Osteoblast (primary cell): Measurements from ENCODE around the gene CD226. TPM values are rescaled to one million over a fixed set of nuclear protein-coding genes. Genes with fewer than 3 reads are reported as not detected.
"Not testable (repeated sequence)": the region's sequence is repeated elsewhere in the genome, so short reads cannot be mapped to it uniquely, and the experiment has no call there.

ENCODE experiments used
- DNase-seq: peaks from one replicate; pipeline ENCODE4 v3.0.0; 2011; ENCODE audit warnings: low spot score, mixed read lengths; ENCODE audit not compliant: insufficient read length; ENCODE audit errors: missing footprints
- H2AFZ ChIP-seq: 2 replicates; pipeline ENCODE4 v1.6.0; 2011; ENCODE audit warnings: mild to moderate bottlenecking, low read length
- H3K27ac ChIP-seq: 2 replicates; pipeline ENCODE4 v1.5.1; 2011; ENCODE audit warnings: mild to moderate bottlenecking, low read depth, low read length, moderate library complexity
- H3K27me3 ChIP-seq: 2 replicates; pipeline ENCODE4 v1.6.0; 2012; ENCODE audit warnings: mild to moderate bottlenecking, control low read depth, inconsistent platforms, low read length, moderate library complexity; ENCODE audit not compliant: insufficient read depth
- H3K36me3 ChIP-seq: 2 replicates; pipeline ENCODE4 v1.5.1; 2011; ENCODE audit warnings: mild to moderate bottlenecking, low read length, control low read depth, moderate library complexity; ENCODE audit not compliant: insufficient read depth
- H3K4me1 ChIP-seq: 2 replicates; pipeline ENCODE4 v1.5.1; 2011; ENCODE audit warnings: mild to moderate bottlenecking, low read length, control low read depth, moderate library complexity; ENCODE audit not compliant: insufficient read depth
- H3K4me2 ChIP-seq: 2 replicates; pipeline ENCODE4 v1.6.0; 2011; ENCODE audit warnings: mild to moderate bottlenecking, low read length; ENCODE audit not compliant: insufficient read depth
- H3K4me3 ChIP-seq: fragments of 200-600 bp; sonication (generic); 3 replicates; pipeline ENCODE4 v1.5.1; 2012; ENCODE audit warnings: mild to moderate bottlenecking, low read length, inconsistent platforms; ENCODE audit not compliant: insufficient read depth
- H3K79me2 ChIP-seq: 2 replicates; pipeline ENCODE4 v1.6.0; 2012; ENCODE audit warnings: mild to moderate bottlenecking, low read length, control low read depth, inconsistent platforms; ENCODE audit not compliant: insufficient read depth
- H3K9me3 ChIP-seq: 2 replicates; pipeline ENCODE4 v1.5.1; 2011; ENCODE audit warnings: low read depth, low read length, control low read depth
- H4K20me1 ChIP-seq: 2 replicates; pipeline ENCODE4 v1.6.0; 2012; ENCODE audit warnings: mild to moderate bottlenecking, low read length, control low read depth; ENCODE audit not compliant: insufficient read depth
- total RNA-seq: library from RNA; depleted of rRNA; stranded (reverse); fragments of >200 nt; gene quantifications from 2 replicates; pipeline ENCODE4 v1.2.3, GENCODE V29; 2012
- TF ChIP-seq, protein P1 (sequence below): IDR thresholded peaks from 2 replicates; pipeline ENCODE4 v1.5.1; 2011; ENCODE audit warnings: mild to moderate bottlenecking, low read depth, low read length, moderate library complexity; ENCODE audit errors: extremely low read depth

Gene CD226
- total RNA-seq, 1 donor = 0.36 TPM

DNA sequence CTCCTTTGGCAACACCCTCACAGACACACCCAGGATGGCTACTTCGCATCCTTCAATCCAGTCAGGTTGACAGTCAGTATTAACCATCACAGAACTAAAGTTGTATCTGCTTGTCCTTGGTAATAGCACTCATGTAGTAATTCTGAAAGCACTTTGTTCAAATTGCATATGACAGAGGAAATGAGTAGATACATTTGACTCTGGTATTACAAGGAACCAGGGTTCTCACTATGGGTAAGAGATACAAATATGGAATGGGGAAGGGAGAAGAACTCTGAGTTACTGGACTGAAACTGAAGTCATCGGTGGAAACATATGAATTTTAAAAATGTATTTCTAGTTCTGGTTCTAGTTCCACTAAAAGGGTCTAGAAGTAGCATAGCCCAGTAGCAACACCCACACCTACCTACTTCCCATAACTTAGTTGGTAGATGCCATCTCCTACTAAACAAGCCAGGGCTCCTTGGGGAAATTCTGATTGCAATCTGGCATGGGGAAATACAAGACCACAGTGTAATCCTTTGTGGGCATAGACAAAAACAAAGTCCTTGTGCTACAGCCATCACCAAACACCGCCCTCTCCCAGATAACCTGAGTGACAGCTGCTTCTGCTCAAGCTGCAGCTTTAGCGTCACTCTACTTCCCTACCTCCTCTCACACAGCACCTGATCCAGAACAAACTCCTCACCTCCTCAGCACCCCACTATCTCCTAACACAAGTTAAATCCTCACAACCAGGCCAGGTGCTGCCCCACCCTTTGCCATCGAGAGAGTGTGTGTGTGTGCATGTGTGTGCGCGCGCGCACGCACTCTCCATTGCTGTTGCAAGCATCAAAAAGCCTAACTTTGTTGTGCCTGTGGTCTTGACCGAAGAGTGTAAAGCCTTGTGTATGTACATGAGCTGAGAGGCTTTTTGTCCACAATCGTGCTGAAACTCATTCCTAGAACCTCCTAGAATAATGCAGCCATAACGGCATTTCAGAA lies 31.4 kb upstream of the CD226 start:
- no peaks in the 10 kb centered on the region for H3K79me2 ChIP-seq
- no peaks in the 10 kb centered on the region for H3K4me1 ChIP-seq
- no peak overlapping the region for H2AFZ ChIP-seq
- H3K9me3 ChIP-seq = peaks cover 2% of the 10 kb centered on the region
- H3K36me3 ChIP-seq = no peaks in the 10 kb centered on the region
- H3K4me2 ChIP-seq = no peak overlapping the region
- H3K27me3 ChIP-seq = no peaks in the 10 kb centered on the region
- TF ChIP-seq, protein P1, sequence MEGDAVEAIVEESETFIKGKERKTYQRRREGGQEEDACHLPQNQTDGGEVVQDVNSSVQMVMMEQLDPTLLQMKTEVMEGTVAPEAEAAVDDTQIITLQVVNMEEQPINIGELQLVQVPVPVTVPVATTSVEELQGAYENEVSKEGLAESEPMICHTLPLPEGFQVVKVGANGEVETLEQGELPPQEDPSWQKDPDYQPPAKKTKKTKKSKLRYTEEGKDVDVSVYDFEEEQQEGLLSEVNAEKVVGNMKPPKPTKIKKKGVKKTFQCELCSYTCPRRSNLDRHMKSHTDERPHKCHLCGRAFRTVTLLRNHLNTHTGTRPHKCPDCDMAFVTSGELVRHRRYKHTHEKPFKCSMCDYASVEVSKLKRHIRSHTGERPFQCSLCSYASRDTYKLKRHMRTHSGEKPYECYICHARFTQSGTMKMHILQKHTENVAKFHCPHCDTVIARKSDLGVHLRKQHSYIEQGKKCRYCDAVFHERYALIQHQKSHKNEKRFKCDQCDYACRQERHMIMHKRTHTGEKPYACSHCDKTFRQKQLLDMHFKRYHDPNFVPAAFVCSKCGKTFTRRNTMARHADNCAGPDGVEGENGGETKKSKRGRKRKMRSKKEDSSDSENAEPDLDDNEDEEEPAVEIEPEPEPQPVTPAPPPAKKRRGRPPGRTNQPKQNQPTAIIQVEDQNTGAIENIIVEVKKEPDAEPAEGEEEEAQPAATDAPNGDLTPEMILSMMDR = no peak
- H4K20me1 ChIP-seq = no peaks in the 10 kb centered on the region
- H3K4me3 ChIP-seq = no peak overlapping the region
- no peak for DNase-seq
- H3K27ac ChIP-seq = no peak overlapping the region

DNA sequence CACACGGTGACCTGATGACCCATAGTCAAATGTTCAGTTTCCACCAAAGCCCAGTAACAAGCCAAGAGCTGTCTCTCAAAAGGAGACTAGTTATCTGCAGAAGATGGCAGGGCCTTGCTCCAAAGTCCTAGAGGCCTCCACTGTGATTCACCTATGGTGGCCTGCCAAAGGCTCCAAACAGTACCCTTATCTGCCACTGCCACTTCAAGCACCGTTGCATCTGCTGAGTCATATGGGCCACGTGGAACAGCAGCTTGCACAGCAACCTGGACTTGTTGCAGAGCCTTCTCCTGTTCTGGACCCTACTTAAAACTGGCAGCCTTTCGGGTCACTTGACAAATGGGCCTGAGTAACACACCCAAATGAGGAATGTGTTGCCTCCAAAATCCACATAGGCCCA lies 27.6 kb upstream of the CD226 start:
- H3K4me2 ChIP-seq, H3K27me3 ChIP-seq, H4K20me1 ChIP-seq, H2AFZ ChIP-seq, H3K4me3 ChIP-seq, H3K36me3 ChIP-seq, H3K4me1 ChIP-seq, DNase-seq, H3K27ac ChIP-seq, H3K9me3 ChIP-seq, H3K79me2 ChIP-seq: not testable (repeated sequence)

GRCh38 chr18:69974365-69974764 lies 26.7 kb upstream of the CD226 start:
- H3K9me3 ChIP-seq = peaks cover 2% of the 10 kb centered on the region
- no peak overlapping the region for H2AFZ ChIP-seq
- no peak overlapping the region for H3K27ac ChIP-seq
- no peaks in the 10 kb centered on the region for H3K27me3 ChIP-seq
- H3K79me2 ChIP-seq = no peaks in the 10 kb centered on the region
- no peak overlapping the region for H3K4me2 ChIP-seq
- no peak overlapping the region for H3K4me3 ChIP-seq
- no peak for DNase-seq
- no peaks in the 10 kb centered on the region for H4K20me1 ChIP-seq
- no peaks in the 10 kb centered on the region for H3K36me3 ChIP-seq
- H3K4me1 ChIP-seq = no peaks in the 10 kb centered on the region
- TF ChIP-seq, protein P1 = no peak

DNA sequence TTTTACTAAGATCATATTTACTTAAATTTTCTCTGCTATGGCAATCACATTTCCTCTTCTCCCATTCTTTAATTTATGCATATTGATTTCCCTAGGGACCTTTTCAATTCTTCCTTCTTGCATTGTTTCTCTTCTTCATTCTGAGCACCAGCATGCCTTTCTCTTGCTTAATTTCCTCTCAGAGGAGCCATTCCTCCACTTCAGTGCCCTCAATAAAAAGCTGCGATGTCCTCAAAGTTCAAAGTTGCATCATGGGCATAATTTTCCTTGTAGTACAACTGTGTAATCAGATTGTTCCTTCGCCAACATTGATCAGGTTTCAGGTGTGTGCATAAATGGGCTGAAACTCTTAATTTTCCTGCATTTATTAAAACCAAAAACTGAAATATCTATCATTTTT lies 21.8 kb upstream of the CD226 start:
- Histone ChIP-seq H3K27me3 (no peaks in the 10 kb centered on the region), H3K4me1 (no peaks in the 10 kb centered on the region), H3K4me3 (no peak overlapping the region), H3K4me2 (no peak overlapping the region), H3K27ac (no peak overlapping the region), H2AFZ (no peak overlapping the region), H3K9me3 (no peaks in the 10 kb centered on the region), H3K79me2 (no peaks in the 10 kb centered on the region), H3K36me3 (no peaks in the 10 kb centered on the region), H4K20me1 (no peaks in the 10 kb centered on the region)
- TF ChIP-seq, protein P1 = no peak
- DNase-seq = no peak
